GM21717 (cell line): ENCODE results near the gene AP3B1.
"Not testable (repeated sequence)": the region's sequence is repeated elsewhere in the genome, so short reads cannot be mapped to it uniquely, and the experiment has no call there.

Source experiments
- ATAC-seq: cut with Tn5 transposase; IDR thresholded peaks from one replicate; pipeline ENCODE4 v1.9.1; 2021; ENCODE audit warnings: mild to moderate bottlenecking, moderate library complexity; ENCODE audit not compliant: unreplicated experiment

AP3B1 gene

DNA sequence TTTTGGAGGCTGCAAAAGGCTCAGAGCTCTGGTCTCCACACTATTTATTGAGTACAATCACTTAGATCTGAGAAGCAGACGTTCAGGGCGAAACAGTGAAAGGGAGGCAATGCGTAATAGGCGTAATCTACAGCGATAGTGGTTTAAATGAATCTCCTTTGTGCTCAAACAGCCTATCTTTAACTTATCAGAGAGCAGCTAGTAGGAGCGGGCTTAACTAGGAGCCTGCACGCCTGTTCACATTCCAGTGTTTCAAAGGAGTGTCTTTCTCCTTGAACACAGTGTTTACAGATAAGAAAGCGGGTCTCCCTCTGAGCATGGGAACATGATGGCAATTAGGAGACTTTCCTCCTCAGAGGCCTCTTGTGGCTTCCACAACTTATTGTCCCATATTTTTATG lies 49.4 kb downstream of the AP3B1 start:
- no peak for ATAC-seq

DNA sequence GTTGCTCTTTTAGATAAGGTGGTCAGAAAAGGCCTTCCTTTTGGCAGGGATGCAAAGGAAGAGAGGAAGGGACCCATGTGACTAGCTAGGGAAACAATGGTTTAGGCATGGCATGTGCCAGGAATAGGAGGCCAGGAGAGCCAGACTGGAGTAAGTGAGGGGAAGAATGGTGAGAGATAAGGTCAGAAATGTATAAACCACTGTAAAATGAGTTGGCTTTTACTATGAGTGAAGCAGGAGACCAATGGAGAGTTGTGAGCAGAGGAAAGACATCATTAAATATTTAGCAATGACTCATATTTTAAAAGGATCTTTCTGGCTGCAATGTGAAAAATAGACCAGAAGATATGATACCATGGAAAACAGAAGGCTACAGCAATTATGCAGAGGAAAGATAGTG lies 50.9 kb downstream of the AP3B1 start:
- no peak for ATAC-seq

DNA sequence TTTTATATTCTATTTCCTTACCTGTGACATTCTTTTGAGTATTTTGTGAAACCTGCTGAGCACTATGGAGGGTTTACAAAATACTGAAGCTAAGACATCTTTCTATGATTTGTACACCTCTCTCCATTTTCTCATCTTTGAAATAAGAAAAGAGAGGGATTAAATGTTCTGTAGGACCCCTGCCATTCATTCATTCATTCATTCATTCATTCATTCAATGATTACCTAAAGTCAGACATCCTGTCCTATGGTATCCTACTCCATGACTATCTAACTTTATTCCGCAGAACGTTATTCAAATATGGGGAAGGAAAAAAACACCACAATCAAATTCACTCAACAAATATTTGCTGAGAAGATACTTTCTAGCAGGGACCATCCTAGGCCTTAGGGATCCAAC lies 51.4 kb downstream of the AP3B1 start:
- ATAC-seq: no peak

DNA sequence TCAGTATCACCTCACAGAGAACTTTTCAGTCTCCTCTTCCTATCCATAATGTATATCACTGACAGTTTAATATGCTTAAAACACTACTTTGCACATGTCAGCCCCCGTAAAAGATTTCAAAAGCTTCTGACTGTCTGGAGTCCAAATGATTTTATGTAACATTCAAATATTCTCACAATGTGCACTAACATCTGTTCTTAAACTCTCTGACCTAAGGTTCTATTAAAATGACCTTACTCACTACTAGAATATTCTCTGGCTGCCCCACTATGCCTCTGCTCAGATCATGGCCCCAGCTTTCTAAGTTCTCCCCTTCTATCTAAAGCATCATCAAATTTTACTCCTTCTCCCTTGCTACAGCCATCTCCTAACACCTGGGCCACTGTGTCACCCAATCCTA lies 52.5 kb downstream of the AP3B1 start:
- no peak for ATAC-seq

DNA sequence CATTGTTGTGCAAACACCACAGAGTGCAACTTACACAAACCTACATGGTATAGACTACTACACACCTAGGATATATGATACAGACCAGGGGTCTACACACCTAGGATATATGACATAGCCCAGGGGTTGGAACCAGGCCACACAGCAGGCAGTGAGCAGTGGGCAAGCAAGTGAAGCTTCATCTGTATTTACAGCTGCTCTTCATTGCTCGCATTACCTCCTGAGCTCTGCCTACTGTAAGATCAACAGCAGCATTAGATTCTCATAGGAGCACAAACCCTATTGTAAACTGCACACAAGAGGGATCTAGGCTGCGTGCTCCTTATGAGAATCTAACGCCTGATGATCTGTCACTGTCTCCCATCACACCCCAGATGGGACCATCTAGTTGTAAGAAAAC lies 56.6 kb downstream of the AP3B1 start:
- ATAC-seq: no peak

DNA sequence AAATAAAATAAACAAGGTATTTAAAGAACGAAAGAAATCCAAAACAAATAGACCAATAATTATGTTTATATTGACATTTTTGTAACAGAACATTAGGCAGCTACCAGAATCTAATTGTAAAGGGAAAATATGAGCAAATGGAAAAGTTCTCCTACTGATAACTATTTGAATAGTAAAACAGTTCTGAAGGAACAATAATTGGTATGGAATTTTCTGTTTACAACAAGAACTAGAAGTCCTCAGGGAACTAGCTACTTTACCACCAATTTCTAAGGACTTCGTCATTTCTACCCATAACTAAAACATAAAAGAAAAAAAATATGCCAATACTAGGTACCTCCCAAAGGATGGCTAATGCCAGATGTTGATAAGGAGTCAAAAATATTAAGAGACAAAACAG lies 58.5 kb downstream of the AP3B1 start:
- ATAC-seq: no peak

DNA sequence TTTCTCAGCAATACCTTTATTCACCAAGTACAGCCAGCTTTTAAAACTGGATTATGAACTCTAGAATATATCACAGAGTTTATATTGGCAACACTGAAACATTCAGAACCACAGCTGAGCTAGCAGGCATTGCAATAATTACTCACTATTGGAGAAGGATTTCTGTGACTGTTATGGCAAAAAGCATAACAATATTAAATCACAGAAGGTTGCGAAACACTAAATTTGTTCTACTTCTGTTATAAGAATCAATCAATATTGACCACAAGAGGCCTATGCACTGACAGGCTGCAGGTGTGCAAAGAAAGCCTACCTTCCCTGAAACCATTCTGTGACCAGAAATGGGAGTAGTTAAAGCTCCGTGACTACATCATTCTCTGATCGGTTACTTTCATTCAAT lies 59.2 kb downstream of the AP3B1 start:
- ATAC-seq: no peak

DNA sequence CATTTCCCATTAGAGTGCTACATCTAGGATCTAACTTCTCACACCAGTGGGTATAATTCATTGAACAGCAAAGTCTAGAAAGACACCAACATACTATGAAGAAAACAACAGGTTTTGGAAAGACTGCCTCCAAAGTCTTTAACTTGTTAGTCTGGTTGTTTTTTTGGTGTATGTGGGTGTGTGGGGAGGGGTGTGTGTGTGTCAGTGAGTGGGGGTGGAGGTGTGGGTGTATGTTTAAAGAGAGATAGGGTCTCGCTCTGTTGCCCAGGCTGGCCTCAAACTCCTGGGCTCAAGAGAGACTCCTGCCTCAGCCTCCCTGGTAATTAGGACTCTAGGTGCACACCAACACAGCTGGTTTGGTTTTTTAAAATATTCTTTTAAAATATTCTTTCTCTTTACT lies 59.7 kb downstream of the AP3B1 start:
- ATAC-seq: no peak

DNA sequence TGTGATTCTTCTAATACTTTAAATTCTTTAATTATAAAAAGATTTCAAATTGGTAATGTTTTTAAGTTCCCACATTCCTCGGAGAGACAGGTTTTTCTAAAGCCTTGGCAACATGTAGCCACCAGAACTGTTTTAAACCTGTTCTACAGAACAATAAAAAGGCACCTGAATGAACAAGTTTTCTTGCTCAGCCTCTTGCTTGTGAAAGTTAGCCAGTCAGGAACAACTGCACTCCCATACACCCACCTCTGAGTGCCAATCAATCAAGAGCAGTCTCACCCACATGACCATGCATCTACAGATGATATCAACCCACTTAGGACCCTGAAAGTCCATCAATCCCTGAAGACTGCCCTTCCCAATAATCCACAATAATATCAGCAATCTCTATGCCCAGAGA lies 62.3 kb downstream of the AP3B1 start:
- ATAC-seq: no peak

DNA sequence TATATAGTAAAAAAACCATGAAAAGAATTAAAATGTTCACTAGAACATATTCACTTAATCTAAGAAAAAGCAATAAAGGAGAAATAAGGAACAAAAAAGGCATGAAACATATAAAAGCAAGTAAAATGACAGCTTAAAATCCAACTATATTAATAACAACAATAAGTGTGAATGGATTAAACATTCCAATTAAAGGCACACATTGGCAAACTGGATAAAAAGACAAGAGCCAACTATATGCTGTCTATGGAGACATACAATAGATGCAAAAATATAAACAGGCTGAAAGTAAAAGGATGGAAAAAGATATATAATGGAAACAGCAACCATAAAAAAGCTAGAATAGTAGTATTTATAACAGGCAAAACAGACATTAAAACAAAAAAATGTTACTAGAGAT lies 70.1 kb downstream of the AP3B1 start:
- ATAC-seq: no peak

DNA sequence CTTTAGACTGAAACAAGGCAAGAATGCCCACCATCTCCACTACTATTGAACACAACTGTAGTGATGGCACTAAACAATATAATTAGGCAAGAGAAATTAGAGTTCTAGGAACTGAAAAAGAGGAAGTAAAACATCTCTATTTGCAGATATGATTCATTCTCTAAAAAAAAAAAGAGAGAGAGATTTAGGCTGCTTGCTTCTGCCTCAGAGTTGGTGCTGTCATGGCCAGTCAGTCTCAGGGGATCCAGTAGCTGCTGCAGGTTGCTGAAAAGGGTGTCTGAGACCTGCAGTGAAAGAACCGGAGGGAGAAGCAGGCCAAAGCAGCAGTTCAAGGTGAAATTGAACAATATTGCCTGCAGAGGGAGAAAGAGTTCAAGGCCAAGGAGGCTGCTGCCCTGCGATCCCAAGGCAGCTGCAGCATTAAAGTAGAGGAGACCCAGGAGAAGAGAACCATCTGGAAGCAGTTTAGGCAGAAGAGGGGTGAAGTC lies 72.5 kb downstream of the AP3B1 start:
- ATAC-seq: peak; percentile 97

DNA sequence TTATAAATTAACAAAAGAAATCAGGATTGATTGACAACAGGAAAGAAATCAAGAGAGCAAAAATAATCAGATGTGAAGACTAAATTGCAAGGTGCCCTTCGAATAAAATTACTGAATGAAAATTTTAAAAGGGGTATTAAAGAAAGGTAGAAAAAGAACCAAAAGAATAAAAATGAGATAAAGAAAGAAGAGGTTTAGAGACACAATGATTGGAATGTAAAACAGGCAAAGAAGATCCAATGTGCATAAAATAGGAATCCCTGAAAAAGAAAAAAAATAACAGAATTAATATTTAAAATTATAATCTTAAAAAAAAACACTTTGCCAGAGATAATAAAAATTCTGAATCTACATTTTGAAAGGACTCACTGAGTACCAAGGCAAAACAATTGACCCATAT lies 73.0 kb downstream of the AP3B1 start:
- ATAC-seq: no peak

DNA sequence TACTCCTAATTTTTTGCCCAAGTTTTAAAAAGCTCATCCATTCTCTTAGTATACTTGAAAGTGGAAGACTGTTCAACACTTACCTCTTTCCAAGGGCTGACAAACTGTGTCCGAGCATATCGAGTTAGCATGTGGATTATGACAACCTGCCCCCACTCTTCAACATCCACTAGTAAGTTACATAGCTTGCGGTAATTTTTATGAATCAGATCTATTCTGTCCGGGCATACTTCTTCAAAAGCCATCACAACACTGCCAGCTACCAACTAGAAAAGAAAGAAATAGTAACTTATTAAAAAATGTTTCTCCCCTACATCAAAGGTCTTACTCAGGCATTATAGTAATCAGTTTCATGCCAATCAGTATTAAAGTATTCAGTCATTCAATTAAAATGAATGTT lies 78.5 kb downstream of the AP3B1 start:
- no peak for ATAC-seq

DNA sequence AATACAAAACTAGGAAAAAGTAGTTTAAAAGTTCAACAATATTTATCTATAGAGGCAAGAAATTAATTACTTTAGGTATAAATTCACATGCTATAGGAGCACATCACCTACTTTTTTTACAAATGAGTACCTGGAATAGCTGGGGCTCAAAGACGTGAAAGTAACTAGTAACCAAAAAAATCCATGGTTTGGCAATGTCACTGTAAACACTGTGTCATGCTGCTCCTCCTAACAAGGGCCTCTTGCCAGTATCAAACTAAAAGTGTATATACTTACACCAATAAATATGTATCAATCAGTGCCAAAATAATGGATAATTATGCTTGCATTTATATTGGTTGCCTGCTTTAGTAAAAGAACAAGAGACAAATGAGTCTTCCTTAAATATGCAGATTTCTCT lies 78.9 kb downstream of the AP3B1 start:
- no peak for ATAC-seq

DNA sequence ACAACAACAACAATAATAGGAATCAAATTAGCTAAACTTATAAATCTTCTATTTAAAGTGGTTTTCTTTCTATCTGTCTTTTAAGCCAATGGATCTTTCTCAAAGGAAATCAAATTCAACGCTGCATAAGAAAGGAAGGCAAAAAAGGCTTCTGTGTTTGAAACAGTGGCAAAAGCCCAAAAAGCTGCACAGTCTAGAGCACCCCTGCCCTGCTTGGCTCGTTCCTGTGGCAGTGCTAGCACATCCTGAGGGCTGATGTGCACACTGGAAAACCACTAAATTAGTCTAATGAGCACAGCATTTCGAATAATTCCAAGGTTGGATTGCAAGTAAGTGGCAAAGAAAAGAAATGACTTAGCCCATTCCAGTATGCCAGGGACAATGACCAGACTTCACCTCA lies 80.7 kb downstream of the AP3B1 start:
- no peak for ATAC-seq

DNA sequence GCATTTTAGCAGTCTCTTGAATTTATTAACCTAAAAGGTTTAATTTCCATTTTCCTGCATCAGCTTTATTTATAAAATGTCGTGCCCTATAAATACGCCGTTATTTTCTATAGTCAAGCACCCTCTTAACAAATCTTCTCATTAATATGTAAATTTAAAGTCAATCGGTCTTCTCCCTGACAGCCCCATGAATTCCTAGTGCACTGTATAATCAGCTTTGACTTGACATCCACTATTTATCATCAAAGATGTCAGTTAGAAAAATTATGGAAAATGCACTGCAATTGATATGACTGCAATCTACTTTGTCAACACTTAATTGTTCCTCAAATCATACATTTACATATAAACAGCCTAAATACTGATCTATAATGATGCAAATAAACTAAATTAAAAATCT lies 83.4 kb downstream of the AP3B1 start:
- no peak for ATAC-seq

DNA sequence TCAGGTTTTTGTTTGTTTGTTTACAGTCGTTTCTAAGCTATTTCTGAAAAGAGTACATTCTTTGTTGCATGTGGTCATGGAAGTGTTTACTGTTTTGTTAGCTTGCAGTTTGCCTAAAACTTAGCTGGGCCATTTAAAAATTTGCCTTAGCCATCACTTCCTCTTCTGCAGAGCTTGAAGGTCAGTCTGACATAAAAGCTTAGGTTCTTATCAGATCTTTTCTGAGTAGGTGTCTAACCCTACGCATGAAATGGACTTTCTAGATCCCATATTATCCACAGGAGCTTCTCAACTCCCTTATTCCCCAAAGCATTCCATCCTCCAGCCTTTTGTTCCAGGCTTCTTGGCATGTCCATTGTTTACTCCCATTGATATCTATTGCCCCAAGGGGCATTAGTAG lies 90.3 kb downstream of the AP3B1 start:
- ATAC-seq: no peak

DNA sequence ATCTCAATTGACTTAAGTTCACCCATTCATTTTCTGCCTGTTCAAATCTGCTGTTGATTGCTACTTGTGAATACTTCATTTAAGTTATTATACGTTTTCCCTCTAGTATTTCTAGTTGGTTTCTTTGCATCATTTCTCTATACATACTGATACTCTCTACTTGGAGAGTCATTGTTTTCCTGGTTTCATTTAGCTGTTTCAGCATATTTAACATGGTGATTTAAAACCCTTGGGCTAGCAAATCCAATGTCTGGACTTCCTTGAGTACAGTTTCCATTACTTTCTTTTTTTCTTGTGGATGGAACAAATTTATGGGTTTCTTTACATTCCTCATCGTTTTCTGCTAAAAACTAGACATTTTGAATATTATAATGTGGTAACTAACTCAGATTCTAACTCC lies 90.7 kb downstream of the AP3B1 start:
- ATAC-seq: no peak

DNA sequence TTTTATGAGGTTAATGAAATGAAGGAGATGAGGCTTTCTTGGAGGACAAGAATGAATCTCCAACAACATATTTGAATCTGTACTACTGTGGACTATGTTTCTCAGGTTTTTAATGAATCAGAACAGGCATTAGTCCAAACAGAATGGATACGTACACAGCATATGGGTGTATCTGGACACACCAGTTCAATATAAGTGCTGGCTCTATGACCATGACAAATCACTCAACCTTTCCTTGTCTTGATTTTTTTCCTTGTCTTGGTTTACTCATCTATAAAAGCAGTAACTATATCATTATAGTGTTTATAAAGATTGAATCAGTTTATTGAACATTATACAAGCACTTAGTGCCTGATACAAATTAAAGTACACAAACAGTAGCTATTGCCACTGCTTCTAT lies 104.1 kb downstream of the AP3B1 start:
- no peak for ATAC-seq

DNA sequence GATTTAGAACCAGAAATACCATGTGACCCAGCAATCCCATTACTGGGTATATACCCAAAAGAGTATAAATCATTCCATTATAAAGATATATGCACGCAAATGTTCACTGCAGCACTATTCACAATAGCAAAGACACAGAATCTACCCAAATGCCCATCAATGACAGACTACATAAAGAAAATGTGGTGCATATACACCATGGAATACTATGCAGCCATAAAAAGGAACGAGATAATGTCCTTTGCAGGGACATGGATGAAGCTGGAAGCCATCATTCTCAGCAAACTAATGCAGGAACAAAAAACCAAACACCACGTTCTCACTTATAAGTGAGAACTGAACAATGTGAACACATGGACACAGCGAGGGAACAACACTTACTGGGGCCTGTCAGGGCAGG lies 105.8 kb downstream of the AP3B1 start:
- not testable (repeated sequence) for ATAC-seq

DNA sequence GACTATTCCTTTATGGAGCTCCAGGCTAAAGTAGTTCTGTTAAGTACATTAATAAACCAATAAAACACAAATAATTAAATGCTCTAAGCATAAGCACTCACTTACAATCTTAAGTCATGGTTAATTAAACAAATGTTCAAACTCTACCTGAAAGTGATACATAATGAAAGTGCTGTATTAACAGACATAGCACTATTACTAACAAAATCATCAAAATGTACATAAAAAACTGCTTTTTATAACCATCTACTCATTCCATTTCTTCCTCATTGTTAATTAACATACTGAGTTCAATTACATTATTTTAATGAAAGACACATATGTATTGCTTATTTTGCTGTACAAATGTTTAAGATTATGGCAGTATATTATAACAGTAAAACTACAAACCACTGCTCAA lies 107.3 kb downstream of the AP3B1 start:
- ATAC-seq: no peak

DNA sequence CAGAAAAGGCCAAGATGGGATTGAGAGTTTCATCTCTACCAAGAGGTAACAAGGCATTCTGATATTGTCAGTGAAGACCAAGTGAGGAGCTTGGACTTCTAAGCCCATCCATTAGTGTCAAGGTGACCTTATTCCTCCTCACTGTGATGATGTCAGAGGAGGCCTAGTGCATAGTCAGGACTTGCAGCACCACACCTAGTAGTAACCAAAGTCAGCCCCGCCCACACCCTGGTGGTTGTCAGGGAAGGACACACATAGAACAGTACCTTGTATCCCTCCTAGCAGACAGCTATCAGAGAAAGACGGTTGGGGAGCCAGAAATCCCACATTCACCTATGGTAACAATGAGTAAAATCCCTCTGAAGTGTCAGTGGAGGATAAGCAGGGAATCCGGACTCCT lies 111.7 kb downstream of the AP3B1 start:
- no peak for ATAC-seq

DNA sequence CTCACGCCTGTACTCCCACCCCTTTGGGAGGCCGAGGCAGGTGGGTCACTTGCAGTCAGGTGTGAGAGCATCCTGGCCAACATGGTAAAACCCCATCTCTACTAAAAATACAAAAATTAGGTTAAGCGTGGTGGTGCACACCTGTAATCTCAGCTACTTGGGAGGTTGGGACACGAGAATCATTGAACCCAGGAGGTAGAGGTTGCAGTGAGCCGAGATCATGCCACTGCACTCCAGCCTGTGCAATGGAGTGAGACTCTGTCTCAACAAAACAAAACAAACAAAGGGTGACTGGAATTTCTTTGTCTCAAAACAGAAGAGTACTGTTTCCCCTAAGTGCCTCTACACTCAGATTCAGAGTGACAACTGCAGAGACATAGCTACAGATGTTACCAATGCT lies 116.1 kb downstream of the AP3B1 start:
- no peak for ATAC-seq

DNA sequence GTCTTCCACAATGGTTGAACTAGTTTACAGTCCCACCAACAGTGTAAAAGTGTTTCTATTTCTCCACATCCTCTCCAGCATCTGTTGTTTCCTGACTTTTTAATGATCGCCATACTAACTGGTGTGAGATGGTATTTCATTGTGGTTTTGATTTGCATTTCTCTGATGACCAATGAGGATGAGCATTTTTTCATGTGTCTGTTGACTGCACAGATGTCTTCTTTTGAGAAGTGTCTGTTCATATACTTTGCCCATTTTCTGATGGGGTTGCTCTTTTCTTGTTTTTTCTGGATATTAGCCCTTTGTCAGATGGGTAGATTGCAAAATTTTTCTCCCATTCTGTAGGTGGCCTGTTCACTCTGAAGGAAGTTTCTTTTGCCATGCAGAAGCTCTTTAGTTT lies 124.2 kb downstream of the AP3B1 start:
- not testable (repeated sequence) for ATAC-seq
